IMR-90 (cell line): ENCODE results near the gene CELA2A. TPM values are rescaled to one million over a fixed set of nuclear protein-coding genes. Genes with fewer than 3 reads are reported as not detected.

Experiments
- ATAC-seq: fragments of 200-7000 bp; cut with Tn5 transposase; 2 replicates; pipeline ENCODE4 v1.9.1; 2020; ENCODE audit warnings: low read depth, mild to moderate bottlenecking, moderate library complexity
- BruUV-seq: library from RNA; stranded (reverse); fragments of 400-500 nt; replicated peaks from 2 replicates; lab custom pipeline; 2021; lab: Mats Ljungman, UMichigan
- CTCF ChIA-PET: fragments of 300-600 bp; formaldehyde crosslinking; extraction: SDS; loops from one replicate; lab custom pipeline; 2021; ENCODE audit warnings: antibody characterized with exemption; lab: Yijun Ruan, JAX
- POLR2A ChIA-PET: fragments of 300-600 bp; sonication (Branson Sonifier 250); formaldehyde crosslinking; loops from one replicate; lab custom pipeline; 2022; ENCODE audit warnings: antibody characterized with exemption; ENCODE audit not compliant: unreplicated experiment; lab: Charles Lee
- DNase-seq: peaks from one replicate; pipeline ENCODE4 v3.0.0; 2013
- H2AFZ ChIP-seq: replicated peaks from 2 replicates; pipeline ENCODE3; 2013; ENCODE audit warnings: low read length, mild to moderate bottlenecking; ENCODE audit not compliant: poor library complexity
- H2AK5ac ChIP-seq: 2 replicates; pipeline ENCODE4 v1.6.1; 2013; ENCODE audit warnings: low read depth, low read length, inconsistent platforms
- H2AK9ac ChIP-seq: replicated peaks from 2 replicates; pipeline ENCODE3; 2013; ENCODE audit warnings: mild to moderate bottlenecking, low read depth, low read length, moderate library complexity; ENCODE audit not compliant: poor library complexity
- H2BK120ac ChIP-seq: 2 replicates; pipeline ENCODE4 v1.6.1; 2013; ENCODE audit warnings: low read depth, low read length, inconsistent platforms
- H2BK15ac ChIP-seq: 3 replicates; pipeline ENCODE4 v1.6.1; 2013; ENCODE audit warnings: low read depth, low read length, inconsistent platforms
- H2BK20ac ChIP-seq: 2 replicates; pipeline ENCODE4 v1.6.1; 2013; ENCODE audit warnings: low read depth, mild to moderate bottlenecking, inconsistent platforms, low read length, moderate library complexity
- H2BK5ac ChIP-seq: 2 replicates; pipeline ENCODE4 v1.6.1; 2013; ENCODE audit warnings: mild to moderate bottlenecking, low read depth, low read length, inconsistent platforms; ENCODE audit not compliant: poor library complexity, severe bottlenecking
- H3K14ac ChIP-seq: replicated peaks from 2 replicates; pipeline ENCODE4 v1.6.1; 2013; ENCODE audit warnings: low read depth, low read length, inconsistent platforms
- H3K18ac ChIP-seq: 2 replicates; pipeline ENCODE4 v1.6.1; 2013; ENCODE audit warnings: low read depth, low read length, control low read depth
- H3K23ac ChIP-seq: 2 replicates; pipeline ENCODE4 v1.6.1; 2013; ENCODE audit warnings: low read depth, low read length, inconsistent platforms
- H3K27ac ChIP-seq: 2 replicates; pipeline ENCODE4 v1.5.1; 2013; ENCODE audit warnings: mild to moderate bottlenecking, control low read depth, low read length; ENCODE audit not compliant: insufficient read depth
- H3K27me3 ChIP-seq: 2 replicates; pipeline ENCODE4 v1.6.1; 2013; ENCODE audit warnings: low read length; ENCODE audit not compliant: control insufficient read depth, insufficient read depth
- H3K36me3 ChIP-seq: 2 replicates; pipeline ENCODE4 v1.6.1; 2013; ENCODE audit warnings: low read length, mixed read lengths; ENCODE audit not compliant: control insufficient read depth, insufficient read depth
- H3K4ac ChIP-seq: 2 replicates; pipeline ENCODE4 v1.6.1; 2013; ENCODE audit warnings: low read depth, low read length, inconsistent platforms
- H3K4me1 ChIP-seq: 2 replicates; pipeline ENCODE4 v1.6.1; 2013; ENCODE audit warnings: low read length, mixed read lengths; ENCODE audit not compliant: control insufficient read depth, insufficient read depth
- H3K4me2 ChIP-seq: 2 replicates; pipeline ENCODE4 v1.6.1; 2013; ENCODE audit warnings: low read depth, mild to moderate bottlenecking, control low read depth, low read length, moderate library complexity
- H3K4me3 ChIP-seq: 2 replicates; pipeline ENCODE4 v1.5.1; 2013; ENCODE audit warnings: low read depth, mild to moderate bottlenecking, control low read depth, low read length, moderate library complexity; ENCODE audit not compliant: insufficient read depth
- H3K56ac ChIP-seq: 2 replicates; pipeline ENCODE4 v1.6.1; 2013; ENCODE audit warnings: low read length, inconsistent platforms; ENCODE audit not compliant: insufficient read depth; ENCODE audit errors: extremely low read depth
- H3K79me1 ChIP-seq, 2 experiments: 2 replicates each; pipeline ENCODE4 v1.6.1; 2013; ENCODE audit warnings: low read length in 2 of 2, inconsistent platforms in 1 of 2, low read depth in 1 of 2
- H3K9ac ChIP-seq: 2 replicates; pipeline ENCODE4 v1.6.1; 2013; ENCODE audit warnings: low read depth, low read length, control low read depth
- H3K9me1 ChIP-seq: 2 replicates; pipeline ENCODE4 v1.6.1; 2013; ENCODE audit warnings: low read length, inconsistent platforms; ENCODE audit not compliant: insufficient read depth
- H3K9me3 ChIP-seq: 2 replicates; pipeline ENCODE4 v1.6.1; 2013; ENCODE audit warnings: low read length; ENCODE audit not compliant: control insufficient read depth, insufficient read depth
- H4K20me1 ChIP-seq: 2 replicates; pipeline ENCODE4 v1.6.1; 2013; ENCODE audit warnings: low read length, inconsistent platforms; ENCODE audit not compliant: insufficient read depth
- H4K5ac ChIP-seq: 2 replicates; pipeline ENCODE4 v1.6.1; 2013; ENCODE audit warnings: mild to moderate bottlenecking, low read depth, low read length, control low read depth
- H4K8ac ChIP-seq, 2 experiments: 2 replicates each; pipeline ENCODE4 v1.6.1; 2013; ENCODE audit warnings: low read depth in 2 of 2, low read length in 2 of 2, control low read depth in 1 of 2, inconsistent platforms in 1 of 2
- H4K91ac ChIP-seq: 2 replicates; pipeline ENCODE4 v1.6.1; 2013; ENCODE audit warnings: low read depth, low read length, inconsistent platforms; ENCODE audit not compliant: insufficient read depth
- MXI1 ChIP-seq: IDR thresholded peaks from 2 replicates; pipeline ENCODE4 v1.6.1; 2012; ENCODE audit warnings: low read depth, mild to moderate bottlenecking, low read length, moderate library complexity, borderline replicate concordance
- RCOR1 ChIP-seq: IDR thresholded peaks from 2 replicates; pipeline ENCODE4 v1.6.1; 2012; ENCODE audit warnings: mild to moderate bottlenecking, low read length, improper control_type of control experiment; ENCODE audit not compliant: insufficient replicate concordance
- WGBS, 2 experiments: methylation state at CpG; one replicate each; pipeline versions ENCODE4 v1.1.5 to v1.1.7; 2013; ENCODE audit warnings: missing lambda C conversion rate in 2 of 2; ENCODE audit not compliant: insufficient read length in 1 of 2; ENCODE audit errors: extremely low coverage in 2 of 2; 5-methylcytosine and 5-hydroxymethylcytosine counted together
- dilution Hi-C: fragments of 300-500 bp; cut with HindIII; formaldehyde crosslinking; loops from one replicate; pipeline ENCODE4 v1.14.3; 2018; ENCODE audit warnings: low sequenced_read_pairs; ENCODE audit not compliant: unreplicated experiment
- in situ Hi-C: fragments of 300-500 bp; cut with MboI; formaldehyde crosslinking; loops from 3 replicates; pipeline ENCODE4 v1.14.3; 2019; ENCODE audit warnings: low sequenced_read_pairs, inconsistent platforms, mixed read lengths
- intact Hi-C: fragments of 100-400 bp; cut with micrococcal nuclease; formaldehyde crosslinking; loops from 2 replicates; pipeline ENCODE4 v1.10.0; 2022
- polyA plus RNA-seq, 3 experiments: library from polyadenylated mRNA; depleted of rRNA; stranded (reverse); fragments of >200 nt; gene quantifications; 2 replicates each; pipeline ENCODE4 v1.2.3, GENCODE V29; 2012; ENCODE audit warnings: low replicate concordance in 1 of 3
- total RNA-seq: library from RNA; depleted of rRNA; stranded (reverse); fragments of >200 nt; gene quantifications from 2 replicates; pipeline ENCODE4 v1.2.3, GENCODE V29; 2012

CELA2A gene
- total and polyA plus RNA-seq, 2 of the 4 experiments (the other 2 are of a cell fraction): not detected

GRCh38 chr1:15452216-15452615 lies 4.3 kb upstream of the CELA2A start:
- Histone ChIP-seq H2BK15ac (no peak overlapping the region), H2AFZ (peak overlapping the region; percentile 49), H3K4me3 (no peak overlapping the region), H3K36me3 (no peaks in the 10 kb centered on the region), H3K9ac (no peak overlapping the region), H4K91ac (no peak overlapping the region), H3K4ac (no peak overlapping the region), H3K14ac (no peak overlapping the region), H3K4me1 (0 out of 2 replicates have a peak, but pooled peaks cover 4% of the 10 kb centered on the region), H3K27ac (no peak overlapping the region), H2BK5ac (no peak overlapping the region), H2AK9ac (no peak overlapping the region), H4K20me1 (no peaks in the 10 kb centered on the region), H3K4me2 (no peak overlapping the region), H4K8ac (no peak overlapping the region), H3K18ac (no peak overlapping the region), H3K23ac (no peak overlapping the region), H2BK20ac (no peak overlapping the region), H3K27me3 (peaks cover 5% of the 10 kb centered on the region; the same call in 1 of the 2 replicates), H3K79me1 (no peaks in the 10 kb centered on the region), H3K9me1 (no peaks in the 10 kb centered on the region), H3K56ac (no peak overlapping the region), H3K9me3 (peaks cover 4% of the 10 kb centered on the region), H2BK120ac (no peak overlapping the region), H2AK5ac (no peak overlapping the region), H4K5ac (no peak overlapping the region)
- in situ Hi-C loops (no loop called here), intact Hi-C loops (no loop called here), dilution Hi-C loops (no loop called here)
- ChIA-PET POLR2A (no interaction called here), CTCF (no interaction called here)
- DNase-seq (peak; percentile 24), ATAC-seq (no peak)
- WGBS, 2 experiments: no CpG with 5 or more reads among the region's 1 CpG
- no TSS peak for BruUV-seq
- TF ChIP-seq RCOR1 (peak; percentile 77), MXI1 (no peak)
